Caco-2 (cell line): Measurements from ENCODE around the gene MTCL3.

Experiments
- BruUV-seq: library from RNA; stranded (reverse); fragments of 400-500 nt; replicated peaks from 2 replicates; lab custom pipeline; 2021; lab: Mats Ljungman, UMichigan
- CTCF ChIA-PET: fragments of 300-600 bp; sonication (Branson Sonifier 250); formaldehyde crosslinking; loops from one replicate; lab custom pipeline; 2022; ENCODE audit warnings: antibody characterized with exemption; lab: Charles Lee
- POLR2A ChIA-PET: fragments of 300-600 bp; sonication (Branson Sonifier 250); formaldehyde crosslinking; loops from one replicate; lab custom pipeline; 2022; ENCODE audit warnings: antibody characterized with exemption; lab: Charles Lee
- DNase-seq, 2 experiments: peaks; one replicate each; pipeline versions ENCODE4 v3.0.0 to v3.0.0-alpha.2; 2020 to 2022
- H3K27me3 ChIP-seq: replicated peaks from 2 replicates; pipeline ENCODE4 v1.6.0; 2011; ENCODE audit warnings: low read length; ENCODE audit not compliant: control insufficient read depth, insufficient read depth
- H3K36me3 ChIP-seq: 2 replicates; pipeline ENCODE4 v1.5.1; 2011; ENCODE audit warnings: low read length; ENCODE audit not compliant: control insufficient read depth, insufficient read depth
- H3K4me1 ChIP-seq: fragments of 250-450 bp; sonication (Bioruptor Pico); 2 replicates; pipeline ENCODE4 v1.5.1; 2020; ENCODE audit warnings: mild to moderate bottlenecking
- H3K4me3 ChIP-seq: 2 replicates; pipeline ENCODE4 v1.5.1; 2011; ENCODE audit warnings: low read depth, mild to moderate bottlenecking, control low read depth, low read length
- H3K9me3 ChIP-seq: fragments of 250-450 bp; sonication (Bioruptor Pico); 2 replicates; pipeline ENCODE4 v1.5.1; 2020; ENCODE audit warnings: mild to moderate bottlenecking, moderate library complexity
- H3K27ac Mint-ChIP-seq: one replicate; pipeline ENCODE4 v1.8.0; 2022; ENCODE audit warnings: mixed read lengths; ENCODE audit not compliant: unreplicated experiment
- H3K27me3 Mint-ChIP-seq: one replicate; pipeline ENCODE4 v1.8.0; 2022; ENCODE audit warnings: mixed read lengths; ENCODE audit not compliant: insufficient read depth, unreplicated experiment
- H3K36me3 Mint-ChIP-seq: one replicate; pipeline ENCODE4 v1.8.0; 2022; ENCODE audit warnings: mild to moderate bottlenecking, mixed read lengths; ENCODE audit not compliant: insufficient read depth, unreplicated experiment
- H3K4me1 Mint-ChIP-seq: one replicate; pipeline ENCODE4 v1.8.0; 2022; ENCODE audit warnings: low read depth, mixed read lengths; ENCODE audit not compliant: unreplicated experiment
- H3K4me3 Mint-ChIP-seq: one replicate; pipeline ENCODE4 v1.8.0; 2022; ENCODE audit warnings: mild to moderate bottlenecking, moderate library complexity, mixed read lengths; ENCODE audit not compliant: unreplicated experiment
- H3K9me3 Mint-ChIP-seq: one replicate; pipeline ENCODE4 v1.8.0; 2022; ENCODE audit warnings: mixed read lengths; ENCODE audit not compliant: unreplicated experiment
- intact Hi-C: fragments of 100-400 bp; cut with micrococcal nuclease; formaldehyde crosslinking; loops from one replicate; pipeline ENCODE4 v1.10.0; 2022; ENCODE audit not compliant: unreplicated experiment
- TF ChIP-seq, protein P1 (sequence below), 2 experiments: fragments of 200-600 bp in 1 of 2; IDR thresholded peaks; 1 replicate in 1 of 2; 2 replicates in 1 of 2; pipeline versions ENCODE4 v1.5.1 to v1.8.0; 2011 to 2022; ENCODE audit warnings: antibody characterized with exemption in 1 of 2, control low read depth in 1 of 2, inconsistent platforms in 1 of 2, low read depth in 1 of 2, low read length in 1 of 2, mild to moderate bottlenecking in 1 of 2, moderate library complexity in 1 of 2; ENCODE audit not compliant: insufficient read depth in 1 of 2, severe bottlenecking in 1 of 2, unreplicated experiment in 1 of 2

MTCL3 gene

DNA sequence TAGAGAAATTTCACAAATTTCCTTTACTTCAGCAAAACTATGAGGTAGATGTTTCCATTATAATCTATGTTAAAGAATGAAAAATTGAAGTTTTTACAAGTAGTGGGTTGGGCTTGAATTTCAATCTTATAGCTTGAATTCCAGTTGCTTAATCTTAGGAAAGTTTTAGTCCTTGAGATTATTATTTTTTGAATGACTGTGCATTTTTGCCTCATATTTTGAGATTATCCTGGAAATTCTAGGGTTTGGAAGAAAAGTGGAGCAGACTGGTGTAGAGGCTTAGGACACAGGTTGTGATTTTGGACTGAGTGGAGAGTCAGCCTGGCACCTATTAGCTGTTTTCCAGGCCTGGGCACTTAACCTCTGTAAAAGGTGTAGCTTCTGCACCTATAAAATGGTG, 5.7 kb downstream of the MTCL3 start:
- H3K27me3 ChIP-seq: peaks cover 1% of the 10 kb centered on the region; the same call in 1 of the 2 replicates
- CTCF ChIA-PET: no interaction called here

DNA sequence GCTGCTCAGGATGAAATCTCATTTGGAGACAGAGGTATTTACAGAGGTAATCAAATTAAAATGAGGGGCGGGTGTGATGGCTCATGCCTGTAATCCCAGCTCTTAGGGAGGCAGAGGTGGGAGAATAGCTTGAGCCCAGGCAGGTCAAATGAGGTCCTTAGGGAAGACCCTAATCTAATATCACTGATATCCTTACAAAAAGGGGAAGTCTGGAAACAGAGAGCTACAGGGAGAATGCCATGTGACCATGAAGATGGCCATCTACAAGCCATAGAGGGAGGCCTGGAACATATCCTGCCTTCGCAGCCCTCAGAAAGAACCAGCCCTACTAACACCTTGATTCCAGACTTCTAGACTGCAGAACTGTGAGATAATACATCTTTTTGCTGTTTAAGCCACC, 8.3 kb downstream of the MTCL3 start:
- Mint-ChIP-seq H3K27ac (no peak overlapping the region), H3K9me3 (no peaks in the 10 kb centered on the region), H3K4me3 (no peak overlapping the region), H3K4me1 (no peaks in the 10 kb centered on the region), H3K27me3 (peaks cover 12% of the 10 kb centered on the region), H3K36me3 (no peaks in the 10 kb centered on the region)
- POLR2A ChIA-PET: no interaction called here
- intact Hi-C loops: no loop called here
- no peaks in the 10 kb centered on the region for H3K4me1 ChIP-seq
- CTCF ChIA-PET: no interaction called here
- H3K4me3 ChIP-seq: no peak overlapping the region
- 0 out of 2 replicates have a peak, but pooled peaks cover 1% of the 10 kb centered on the region for H3K27me3 ChIP-seq
- no peak for DNase-seq
- H3K36me3 ChIP-seq: no peaks in the 10 kb centered on the region
- BruUV-seq: no TSS peak
- TF ChIP-seq, protein P1, sequence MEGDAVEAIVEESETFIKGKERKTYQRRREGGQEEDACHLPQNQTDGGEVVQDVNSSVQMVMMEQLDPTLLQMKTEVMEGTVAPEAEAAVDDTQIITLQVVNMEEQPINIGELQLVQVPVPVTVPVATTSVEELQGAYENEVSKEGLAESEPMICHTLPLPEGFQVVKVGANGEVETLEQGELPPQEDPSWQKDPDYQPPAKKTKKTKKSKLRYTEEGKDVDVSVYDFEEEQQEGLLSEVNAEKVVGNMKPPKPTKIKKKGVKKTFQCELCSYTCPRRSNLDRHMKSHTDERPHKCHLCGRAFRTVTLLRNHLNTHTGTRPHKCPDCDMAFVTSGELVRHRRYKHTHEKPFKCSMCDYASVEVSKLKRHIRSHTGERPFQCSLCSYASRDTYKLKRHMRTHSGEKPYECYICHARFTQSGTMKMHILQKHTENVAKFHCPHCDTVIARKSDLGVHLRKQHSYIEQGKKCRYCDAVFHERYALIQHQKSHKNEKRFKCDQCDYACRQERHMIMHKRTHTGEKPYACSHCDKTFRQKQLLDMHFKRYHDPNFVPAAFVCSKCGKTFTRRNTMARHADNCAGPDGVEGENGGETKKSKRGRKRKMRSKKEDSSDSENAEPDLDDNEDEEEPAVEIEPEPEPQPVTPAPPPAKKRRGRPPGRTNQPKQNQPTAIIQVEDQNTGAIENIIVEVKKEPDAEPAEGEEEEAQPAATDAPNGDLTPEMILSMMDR (IDR thresholded peaks at IDR 0.05; ENCODE audit: insufficient read depth in 1 of 2, low read depth in 1 of 2, low read length in 1 of 2, severe bottlenecking in 1 of 2, unreplicated experiment in 1 of 2): no peak
- no peaks in the 10 kb centered on the region for H3K9me3 ChIP-seq

More for the DNA sequence above, 5.7 kb downstream of the MTCL3 start:
- H3K9me3 Mint-ChIP-seq: no peaks in the 10 kb centered on the region
- POLR2A ChIA-PET: no interaction called here
- peaks cover 16% of the 10 kb centered on the region for H3K27me3 Mint-ChIP-seq
- no peak overlapping the region for H3K4me3 Mint-ChIP-seq
- H3K27ac Mint-ChIP-seq: no peak overlapping the region
- no peaks in the 10 kb centered on the region for H3K4me1 ChIP-seq
- intact Hi-C loops: no loop called here
- DNase-seq: no peak
- no peaks in the 10 kb centered on the region for H3K36me3 ChIP-seq
- H3K4me1 Mint-ChIP-seq: no peaks in the 10 kb centered on the region
- TF ChIP-seq, protein P1 (IDR thresholded peaks at IDR 0.05; ENCODE audit: insufficient read depth in 1 of 2, low read depth in 1 of 2, low read length in 1 of 2, severe bottlenecking in 1 of 2, unreplicated experiment in 1 of 2): no peak
- BruUV-seq: no TSS peak
- H3K36me3 Mint-ChIP-seq: no peaks in the 10 kb centered on the region
- no peaks in the 10 kb centered on the region for H3K9me3 ChIP-seq
- H3K4me3 ChIP-seq: no peak overlapping the region

DNA sequence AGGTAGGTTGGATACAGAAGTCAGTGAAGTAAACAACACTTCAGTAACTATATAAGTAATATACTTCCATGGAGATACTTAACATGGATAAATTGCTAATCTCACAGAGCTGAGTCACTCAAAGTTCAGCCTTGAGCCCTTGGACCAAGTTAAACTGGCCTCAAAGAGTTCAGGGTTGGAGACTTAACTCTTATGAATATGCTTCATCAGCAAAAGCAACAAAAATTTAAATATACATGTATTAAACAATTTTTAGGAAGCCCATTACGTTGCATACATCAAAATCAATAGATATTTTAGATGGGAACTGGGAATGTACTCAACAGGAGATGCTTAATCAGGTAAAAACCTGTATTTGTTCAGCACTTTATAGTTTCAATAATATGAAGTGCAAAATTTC, 12.2 kb downstream of the MTCL3 start:
- intact Hi-C loops: no loop called here
- DNase-seq: no peak
- H3K4me1 Mint-ChIP-seq: no peaks in the 10 kb centered on the region
- POLR2A ChIA-PET: no interaction called here
- H3K27me3 Mint-ChIP-seq: peaks cover 5% of the 10 kb centered on the region
- no TSS peak for BruUV-seq
- H3K4me3 Mint-ChIP-seq: no peak overlapping the region
- no peaks in the 10 kb centered on the region for H3K9me3 ChIP-seq
- no peak overlapping the region for H3K4me3 ChIP-seq
- H3K27ac Mint-ChIP-seq: no peak overlapping the region
- no peaks in the 10 kb centered on the region for H3K4me1 ChIP-seq
- TF ChIP-seq, protein P1 (IDR thresholded peaks at IDR 0.05; ENCODE audit: insufficient read depth in 1 of 2, low read depth in 1 of 2, low read length in 1 of 2, severe bottlenecking in 1 of 2, unreplicated experiment in 1 of 2): no peak
- CTCF ChIA-PET: no interaction called here
- no peaks in the 10 kb centered on the region for H3K36me3 ChIP-seq
- no peaks in the 10 kb centered on the region for H3K36me3 Mint-ChIP-seq
- H3K27me3 ChIP-seq: no peaks in the 10 kb centered on the region
- H3K9me3 Mint-ChIP-seq: no peaks in the 10 kb centered on the region
